Large intestine (tissue), 3 donors: ENCODE measurements around the gene HSPA4. TPM values are rescaled to one million over a fixed set of nuclear protein-coding genes. Genes with fewer than 3 reads are reported as not detected.
"Not testable (repeated sequence)": the region's sequence is repeated elsewhere in the genome, so short reads cannot be mapped to it uniquely, and the experiment has no call there.

ENCODE experiments used
- DNase-seq, 2 donors: peaks; one replicate each; pipeline versions ENCODE4 v3.0.0 to v3.0.0-alpha.2; 2013
- H3K27ac ChIP-seq: one replicate; pipeline ENCODE4 v1.5.1; 2013; ENCODE audit warnings: low read length
- H3K27me3 ChIP-seq: 2 replicates; pipeline ENCODE4 v1.6.1; 2013; ENCODE audit warnings: low read length; ENCODE audit not compliant: control insufficient read depth, insufficient read depth
- H3K36me3 ChIP-seq: 2 replicates; pipeline ENCODE4 v1.6.1; 2013; ENCODE audit warnings: low read length; ENCODE audit not compliant: control insufficient read depth, insufficient read depth
- H3K4me1 ChIP-seq: one replicate; pipeline ENCODE4 v1.6.1; 2013; ENCODE audit warnings: low read length; ENCODE audit not compliant: control insufficient read depth, insufficient read depth
- H3K4me3 ChIP-seq: one replicate; pipeline ENCODE4 v1.5.1; 2013; ENCODE audit warnings: low read length
- H3K9me3 ChIP-seq: one replicate; pipeline ENCODE4 v1.6.1; 2013; ENCODE audit warnings: mild to moderate bottlenecking, low read depth, low read length, moderate library complexity; ENCODE audit not compliant: control insufficient read depth
- WGBS: methylation state at CpG from one replicate; pipeline ENCODE4 v1.1.5; 2013; ENCODE audit warnings: low lambda C conversion rate; ENCODE audit not compliant: insufficient coverage; 5-methylcytosine and 5-hydroxymethylcytosine counted together
- polyA plus RNA-seq: library from polyadenylated mRNA; unstranded; fragments of 120-200 nt; gene quantifications from one replicate; pipeline ENCODE4 v1.2.1, GENCODE V29; 2013

The HSPA4 gene
- polyA plus RNA-seq, 1 donor, result 68.3 TPM

DNA sequence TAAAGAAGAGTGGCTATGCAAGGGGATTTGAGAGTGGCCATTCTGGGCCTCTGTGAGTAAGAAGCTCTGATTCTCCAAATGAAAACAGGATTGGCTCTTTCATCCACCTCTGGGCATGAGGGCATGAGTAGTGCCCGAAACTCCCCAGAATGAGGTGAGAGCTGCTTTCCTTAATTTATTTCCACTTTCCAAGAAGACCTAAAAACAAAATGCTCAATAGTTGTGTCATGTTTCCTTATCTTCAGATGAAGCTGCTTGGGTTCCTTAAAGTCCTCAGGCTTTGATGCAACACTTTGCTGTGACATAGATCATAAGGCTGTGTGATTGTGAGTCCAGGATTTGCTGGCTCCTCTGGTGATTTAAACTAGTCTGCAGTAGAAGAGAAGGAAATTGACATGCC lies 22.4 kb upstream of the HSPA4 start:
- H3K27ac ChIP-seq, result no peak overlapping the region
- H3K4me3 ChIP-seq, result no peak overlapping the region
- no peaks in the 10 kb centered on the region for H3K9me3 ChIP-seq
- H3K4me1 ChIP-seq, result no peaks in the 10 kb centered on the region
- no CpG with 5 or more reads among the region's 1 CpG for WGBS
- H3K27me3 ChIP-seq, result no peaks in the 10 kb centered on the region
- no peaks in the 10 kb centered on the region for H3K36me3 ChIP-seq
- no peak for DNase-seq

- no peaks in the 10 kb centered on the region for H3K36me3 ChIP-seq
- no peak overlapping the region for H3K27ac ChIP-seq
- DNase-seq, result no peak
- no peaks in the 10 kb centered on the region for H3K4me1 ChIP-seq
- no CpG with 5 or more reads among the region's 2 CpGs for WGBS
- H3K27me3 ChIP-seq, result no peaks in the 10 kb centered on the region
- H3K4me3 ChIP-seq, result no peak overlapping the region
- no peaks in the 10 kb centered on the region for H3K9me3 ChIP-seq
Observed at GRCh38 chr5:133030343-133031005, 21.3 kb upstream of the HSPA4 start.

DNA sequence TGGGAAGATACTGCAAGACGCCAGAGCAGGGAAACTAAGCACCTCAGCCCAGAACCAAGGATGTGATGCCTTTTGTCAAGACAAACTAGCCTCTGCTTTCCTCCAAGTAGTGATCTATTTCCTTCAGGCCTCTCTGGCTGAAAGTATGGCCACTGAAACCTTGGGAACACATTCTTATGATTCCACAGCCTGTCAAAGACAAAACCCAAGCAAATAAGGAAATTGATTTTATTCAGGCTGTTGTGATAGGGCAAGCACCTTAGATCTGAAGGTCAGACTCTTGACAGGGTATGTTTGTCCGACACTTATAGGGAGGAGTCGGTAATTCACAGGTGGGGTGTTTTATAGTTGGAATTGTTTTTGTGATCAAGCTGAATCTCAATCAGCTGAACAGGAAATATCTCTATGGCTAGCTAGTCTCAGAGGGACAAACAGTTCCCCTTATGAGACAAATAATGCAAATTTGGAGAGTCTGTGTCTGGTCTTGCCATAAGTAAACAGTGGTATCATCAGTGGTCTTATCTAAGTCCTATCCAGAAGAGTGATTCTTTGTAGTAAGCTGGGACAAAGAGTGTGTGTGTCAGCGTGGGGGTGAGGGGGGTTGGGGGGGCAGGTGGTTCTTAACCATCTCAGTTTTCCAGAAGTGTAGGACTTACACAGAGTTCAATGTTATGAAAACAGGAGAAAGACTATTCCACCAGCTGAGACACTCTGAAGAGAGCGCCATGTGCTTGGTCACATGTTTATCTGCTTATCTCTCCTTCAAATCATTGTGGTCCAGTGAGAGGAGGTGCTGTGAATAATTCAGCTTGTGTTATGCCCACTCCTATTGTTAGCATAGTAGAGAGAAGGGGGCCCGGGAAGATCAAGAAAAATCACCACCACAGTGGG lies 18.7 kb upstream of the HSPA4 start:
- no peaks in the 10 kb centered on the region for H3K36me3 ChIP-seq
- H3K27ac ChIP-seq, result no peak overlapping the region
- peak in 1 of 2 donors; percentile 17 for DNase-seq
- 71% methylated on average over 1 of the region's 6 CpGs for WGBS
- no peaks in the 10 kb centered on the region for H3K4me1 ChIP-seq
- H3K27me3 ChIP-seq, result no peaks in the 10 kb centered on the region
- H3K4me3 ChIP-seq, result no peak overlapping the region
- H3K9me3 ChIP-seq, result no peaks in the 10 kb centered on the region

- no peaks in the 10 kb centered on the region for H3K27me3 ChIP-seq
- no peak for DNase-seq
- H3K4me3 ChIP-seq, result no peak overlapping the region
- no peaks in the 10 kb centered on the region for H3K4me1 ChIP-seq
- H3K36me3 ChIP-seq, result no peaks in the 10 kb centered on the region
- 85% methylated on average over 3 of the region's 11 CpGs for WGBS
- H3K27ac ChIP-seq, result no peak overlapping the region
- H3K9me3 ChIP-seq, result no peaks in the 10 kb centered on the region
Observed at GRCh38 chr5:133034064-133034463, 17.7 kb upstream of the HSPA4 start.

GRCh38 chr5:133035224-133035623 lies 16.6 kb upstream of the HSPA4 start:
- Histone ChIP-seq H3K36me3 (no peaks in the 10 kb centered on the region), H3K27me3 (no peaks in the 10 kb centered on the region), H3K9me3 (no peaks in the 10 kb centered on the region), H3K4me1 (no peaks in the 10 kb centered on the region), H3K4me3 (no peak overlapping the region), H3K27ac (no peak overlapping the region)
- no CpG with 5 or more reads among the region's 2 CpGs for WGBS
- DNase-seq, result no peak

DNA sequence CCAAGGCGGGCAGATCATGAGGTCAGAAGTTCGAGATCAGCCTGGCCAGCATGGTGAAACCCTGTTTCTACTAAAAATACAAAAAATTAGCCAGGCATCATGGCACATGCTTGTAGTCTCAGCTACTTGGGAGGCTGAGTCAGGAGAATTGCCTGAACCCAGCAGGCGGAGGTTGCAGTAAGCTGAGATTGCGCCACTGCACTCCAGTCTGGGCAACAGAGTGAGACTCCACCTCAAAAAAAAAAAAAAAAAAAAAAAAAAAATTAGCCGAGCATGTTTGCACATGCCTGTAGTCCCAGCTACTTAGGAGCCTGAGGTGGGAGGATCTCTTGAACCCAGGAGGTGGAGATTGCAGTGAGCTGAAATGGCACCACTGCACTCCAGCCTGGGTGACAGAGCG lies 15.1 kb upstream of the HSPA4 start:
- not testable (repeated sequence) for H3K27ac ChIP-seq, DNase-seq, H3K4me1 ChIP-seq, H3K4me3 ChIP-seq, H3K36me3 ChIP-seq, H3K27me3 ChIP-seq, H3K9me3 ChIP-seq
- 100% methylated on average over 1 of the region's 6 CpGs for WGBS

GRCh38 chr5:133041157-133041784 lies 10.5 kb upstream of the HSPA4 start:
- H3K4me1 ChIP-seq, result no peaks in the 10 kb centered on the region
- no peak overlapping the region for H3K4me3 ChIP-seq
- 60% methylated on average over 1 of the region's 3 CpGs for WGBS
- H3K27ac ChIP-seq, result no peak overlapping the region
- H3K9me3 ChIP-seq, result no peaks in the 10 kb centered on the region
- no peaks in the 10 kb centered on the region for H3K36me3 ChIP-seq
- DNase-seq, result no peak
- H3K27me3 ChIP-seq, result no peaks in the 10 kb centered on the region

DNA sequence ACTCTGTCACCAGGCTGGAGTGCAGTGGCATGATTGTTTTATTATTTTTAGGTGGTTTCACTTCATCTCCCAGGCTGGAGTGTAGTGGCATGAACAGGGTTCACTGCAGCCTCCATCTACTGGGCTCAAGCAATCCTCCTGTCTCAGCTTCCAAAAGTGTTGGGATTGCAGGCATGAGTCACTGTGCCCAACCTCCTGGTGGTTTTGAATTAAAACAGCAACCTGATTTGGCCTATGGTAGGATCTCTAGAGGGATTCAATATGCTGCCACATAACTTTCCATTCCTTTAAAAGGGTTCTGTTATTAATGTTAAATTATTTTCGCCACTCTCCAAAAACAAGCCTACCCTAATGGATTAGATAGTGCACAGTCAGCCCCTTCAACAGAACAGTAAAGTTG lies 9.9 kb upstream of the HSPA4 start:
- Histone ChIP-seq H3K27ac (no peak overlapping the region), H3K4me3 (no peak overlapping the region), H3K36me3 (no peaks in the 10 kb centered on the region), H3K4me1 (no peaks in the 10 kb centered on the region), H3K27me3 (no peaks in the 10 kb centered on the region), H3K9me3 (no peaks in the 10 kb centered on the region)
- 100% methylated on average over 1 of the region's 1 CpG for WGBS
- no peak for DNase-seq

- whole genome bisulfite sequencing, result 95% methylated on average over 3 of the region's 8 CpGs
- not testable (repeated sequence) for DNase-seq, H3K4me3 ChIP-seq, H3K27ac ChIP-seq, H3K36me3 ChIP-seq, H3K9me3 ChIP-seq, H3K27me3 ChIP-seq
- H3K4me1 ChIP-seq, result peaks cover 19% of the 10 kb centered on the region
Observed at GRCh38 chr5:133046560-133046959, 5.3 kb upstream of the HSPA4 start.

GRCh38 chr5:133047404-133047803 lies 4.4 kb upstream of the HSPA4 start:
- Histone ChIP-seq H3K36me3 (no peaks in the 10 kb centered on the region), H3K27me3 (no peaks in the 10 kb centered on the region), H3K4me1 (peaks cover 19% of the 10 kb centered on the region), H3K27ac (no peak overlapping the region), H3K9me3 (peaks cover 4% of the 10 kb centered on the region), H3K4me3 (no peak overlapping the region)
- no peak for DNase-seq
- WGBS, result no CpG with 5 or more reads among the region's 19 CpGs
